Endothelial cell of umbilical vein (primary cell): ENCODE data around the gene HTRA1.

Experiments
- CTCF ChIP-seq, 2 donors: IDR thresholded peaks; 1 replicate in 1 of 2; 2 replicates in 1 of 2; pipeline ENCODE4 v1.5.1; 2011; ENCODE audit warnings: low read length in 2 of 2, mild to moderate bottlenecking in 2 of 2, moderate library complexity in 2 of 2, control low read depth in 1 of 2, inconsistent platforms in 1 of 2, low read depth in 1 of 2; ENCODE audit not compliant: insufficient read depth in 1 of 2; ENCODE audit errors: extremely low read depth in 1 of 2
- EZH2 ChIP-seq: IDR thresholded peaks from 2 replicates; pipeline ENCODE4 v1.6.1; 2012; ENCODE audit warnings: borderline replicate concordance, low read depth, mild to moderate bottlenecking, moderate library complexity, low read length, inconsistent platforms; ENCODE audit not compliant: severe bottlenecking
- POLR2A ChIP-seq: IDR thresholded peaks from 2 replicates; pipeline ENCODE4 v1.6.1; 2012; ENCODE audit warnings: low read depth, mild to moderate bottlenecking, control low read depth, low read length

GRCh38 chr10:122530177-122530576 is 68.8 kb downstream of the HTRA1 start:
- TF ChIP-seq CTCF (IDR thresholded peaks at IDR 0.05; ENCODE audit: extremely low read depth in 1 of 2, insufficient read depth in 1 of 2, low read depth in 1 of 2, low read length in 2 of 2) (no peak), POLR2A (no peak), EZH2 (no peak)
